HG03571 (cell line): ENCODE data around the gene GRID1.
"Not testable (repeated sequence)": the region's sequence is repeated elsewhere in the genome, so short reads cannot be mapped to it uniquely, and the experiment has no call there.

Source experiments
- ATAC-seq: cut with Tn5 transposase; IDR thresholded peaks from one replicate; pipeline ENCODE4 v1.9.1; 2021; ENCODE audit not compliant: unreplicated experiment

GRID1 gene

DNA sequence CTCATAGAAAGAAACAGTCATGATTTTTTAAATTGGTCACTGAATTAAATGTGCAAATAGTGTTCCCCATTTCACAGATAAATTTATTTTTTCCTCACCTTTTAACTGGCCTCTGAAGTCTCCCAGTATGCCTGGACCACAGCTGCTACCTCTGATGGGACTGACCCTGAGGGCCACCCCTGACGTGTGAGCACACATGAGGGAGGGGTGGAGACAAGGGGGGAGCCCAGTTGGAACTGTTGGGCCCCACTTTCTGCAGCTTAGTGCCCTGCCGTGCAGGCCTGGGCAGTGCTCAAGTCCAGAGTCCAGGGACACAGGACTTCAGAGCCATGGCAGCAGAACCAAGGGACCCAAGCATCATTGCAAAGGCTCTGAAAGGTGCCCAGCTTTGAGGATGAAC lies 243.9 kb downstream of the GRID1 start:
- ATAC-seq = no peak

DNA sequence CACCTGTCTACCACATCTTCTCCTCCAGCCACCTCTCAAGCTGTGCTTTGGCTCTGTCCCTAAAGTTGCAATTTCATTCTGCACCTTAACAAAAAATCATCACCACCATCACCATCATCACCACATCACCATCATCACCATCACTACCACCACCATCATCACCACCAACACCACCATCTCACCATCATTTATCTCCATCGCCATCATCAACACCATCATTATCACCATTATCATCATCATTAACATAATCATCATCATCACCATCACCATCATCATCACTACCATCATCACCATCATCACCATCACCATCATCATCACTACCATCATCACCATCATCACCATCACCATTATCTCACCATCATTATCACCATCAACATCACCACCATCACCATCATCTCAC lies 245.4 kb downstream of the GRID1 start:
- no peak for ATAC-seq

DNA sequence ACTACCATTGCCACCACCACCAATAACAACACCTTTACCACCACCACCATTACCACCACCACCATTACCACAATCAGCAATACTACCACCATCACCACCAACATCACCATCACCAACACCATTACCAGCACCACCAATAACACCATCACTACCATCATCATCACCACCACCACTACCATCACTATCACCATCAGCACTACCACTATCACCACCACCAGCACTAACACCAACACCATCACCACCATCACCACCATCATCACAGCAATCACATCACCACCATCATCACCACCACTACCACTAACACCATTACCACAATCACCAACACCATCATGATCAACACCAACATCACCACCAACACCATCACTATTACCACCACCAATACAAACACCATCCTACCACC lies 249.5 kb downstream of the GRID1 start:
- ATAC-seq = no peak

DNA sequence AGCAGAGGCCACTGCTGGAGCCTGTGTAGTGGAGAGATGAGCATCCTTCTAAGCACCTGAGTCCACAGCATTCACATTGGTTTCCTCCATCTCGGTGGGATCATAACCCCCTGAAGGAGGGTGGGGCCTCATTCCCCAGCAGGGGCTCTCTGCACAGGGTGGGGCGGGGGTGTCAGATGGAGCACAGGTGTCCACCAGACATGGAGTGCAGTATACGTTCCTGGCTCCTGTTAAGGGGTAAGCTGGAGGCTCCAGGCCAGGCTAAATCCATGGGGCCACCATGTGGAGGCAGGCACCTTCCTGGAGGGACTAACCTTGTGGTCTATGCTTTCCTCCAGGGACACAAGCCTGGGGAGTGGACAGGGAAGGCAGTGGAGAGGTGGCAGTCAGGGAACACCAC lies 252.6 kb downstream of the GRID1 start:
- no peak for ATAC-seq

DNA sequence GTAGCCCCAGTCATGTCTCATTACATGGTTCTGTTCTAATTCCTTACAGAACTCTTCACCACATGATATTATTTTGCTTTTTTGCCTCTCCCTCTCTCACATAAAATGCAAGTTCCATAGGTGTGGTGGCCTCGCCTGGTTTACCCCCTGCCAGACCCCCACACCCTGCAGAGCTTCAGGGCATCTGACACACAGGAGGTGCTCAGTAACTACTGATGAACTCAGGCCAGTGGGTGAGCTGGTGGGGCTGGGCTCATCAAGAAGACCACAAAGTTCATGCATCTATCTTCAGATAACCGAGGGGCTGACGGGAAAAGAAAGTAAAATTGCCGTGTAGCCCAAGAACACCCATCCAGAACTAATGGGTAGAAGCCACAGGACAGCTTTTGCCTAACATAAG lies 253.1 kb downstream of the GRID1 start:
- no peak for ATAC-seq

DNA sequence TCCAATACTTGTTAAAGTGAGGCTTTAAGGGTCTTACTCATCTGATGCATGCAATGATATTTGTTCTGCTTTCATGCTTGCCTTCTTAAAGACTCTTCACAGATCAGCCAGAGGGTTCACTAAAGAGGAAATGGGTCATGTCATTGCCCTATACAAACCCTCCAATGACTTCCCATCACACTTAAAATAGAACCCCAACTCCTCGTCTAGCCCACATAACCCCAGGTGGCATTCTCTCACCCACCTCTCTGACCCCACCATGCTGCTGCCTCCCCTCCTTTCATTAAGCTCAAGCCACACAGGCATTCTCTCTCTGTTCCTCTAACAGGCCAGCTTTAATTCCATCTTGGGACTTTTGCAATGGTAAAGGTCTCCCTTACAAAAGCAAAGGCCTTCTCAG lies 253.6 kb downstream of the GRID1 start:
- no peak for ATAC-seq

DNA sequence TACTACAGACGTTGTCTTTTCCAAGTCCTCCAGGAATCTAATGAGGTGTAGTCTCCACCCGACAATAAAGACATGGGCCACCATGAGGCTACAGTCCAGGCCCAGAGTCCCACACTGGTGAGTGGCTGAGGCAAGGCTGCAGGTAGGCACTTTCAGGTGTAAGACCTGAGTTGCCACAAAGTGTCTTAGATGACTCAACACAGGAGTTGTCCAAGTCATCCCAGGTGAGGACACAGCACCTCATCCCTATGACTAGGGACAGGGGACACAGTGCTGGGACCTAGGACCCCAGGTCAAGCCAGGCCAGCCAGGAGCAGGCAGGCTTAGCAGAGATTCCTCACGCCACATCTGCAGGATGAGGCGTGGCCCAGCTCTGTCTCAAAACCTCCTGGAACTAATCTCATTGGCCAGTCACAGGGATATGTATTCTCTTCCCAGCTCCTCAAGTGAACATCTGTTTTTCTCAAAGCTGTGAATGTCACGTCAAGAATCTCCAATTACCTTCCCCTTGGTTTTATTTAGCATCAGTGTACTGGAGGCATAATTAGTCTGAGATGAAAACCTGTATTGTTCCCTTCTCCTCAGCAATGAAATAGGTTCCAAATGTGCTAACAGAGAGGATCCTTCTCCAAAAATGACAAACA lies 254.6 kb downstream of the GRID1 start:
- ATAC-seq = no peak

DNA sequence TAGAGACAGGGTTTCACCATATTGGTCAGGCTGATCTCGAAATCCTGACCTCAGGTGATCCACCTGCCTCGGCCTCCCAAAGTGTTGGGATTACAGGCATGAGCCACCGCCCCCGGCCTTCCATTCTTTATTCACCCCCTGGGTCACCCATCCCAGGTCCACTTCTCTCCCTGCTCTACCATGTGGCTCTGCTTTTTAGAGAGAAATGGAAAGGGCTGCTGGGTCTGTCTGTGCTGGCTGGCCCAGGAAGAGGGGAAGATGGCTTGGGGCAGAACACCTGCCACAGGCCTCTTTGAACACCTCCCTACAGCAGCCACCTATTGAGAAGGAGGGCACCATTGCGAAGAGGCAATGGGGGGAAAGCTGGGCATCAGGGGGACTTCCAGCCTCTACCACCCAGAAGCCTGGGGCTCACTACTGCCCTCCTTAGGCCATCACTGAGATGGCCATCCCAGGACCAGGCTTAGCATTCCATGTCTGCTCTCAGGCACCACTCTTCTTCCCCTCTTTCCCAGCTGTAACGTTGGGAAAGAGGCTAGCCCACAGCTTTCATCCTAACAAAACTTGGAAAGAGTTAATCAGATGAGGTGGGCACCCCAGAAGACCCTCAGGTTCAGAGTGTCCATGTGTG lies 256.3 kb downstream of the GRID1 start:
- ATAC-seq = no peak

DNA sequence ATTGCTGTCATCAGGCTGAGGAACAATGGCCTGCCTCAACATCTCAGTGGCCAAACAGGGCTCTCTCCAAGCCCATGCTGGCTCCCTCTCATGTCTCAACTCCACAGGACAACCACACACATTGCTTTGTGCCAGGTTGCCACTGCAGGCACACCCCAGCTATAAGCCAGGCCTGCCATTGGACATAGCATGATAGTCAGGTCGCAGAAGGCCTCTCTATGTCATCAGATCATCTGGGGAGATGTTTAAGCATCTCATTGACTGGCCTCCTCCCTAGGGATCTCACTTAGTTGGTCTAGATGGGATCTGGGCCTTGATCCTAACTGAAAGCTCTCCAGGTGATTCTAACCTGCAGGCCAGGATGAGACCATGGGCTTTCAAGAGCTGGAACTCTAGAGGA lies 257.2 kb downstream of the GRID1 start:
- no peak for ATAC-seq

DNA sequence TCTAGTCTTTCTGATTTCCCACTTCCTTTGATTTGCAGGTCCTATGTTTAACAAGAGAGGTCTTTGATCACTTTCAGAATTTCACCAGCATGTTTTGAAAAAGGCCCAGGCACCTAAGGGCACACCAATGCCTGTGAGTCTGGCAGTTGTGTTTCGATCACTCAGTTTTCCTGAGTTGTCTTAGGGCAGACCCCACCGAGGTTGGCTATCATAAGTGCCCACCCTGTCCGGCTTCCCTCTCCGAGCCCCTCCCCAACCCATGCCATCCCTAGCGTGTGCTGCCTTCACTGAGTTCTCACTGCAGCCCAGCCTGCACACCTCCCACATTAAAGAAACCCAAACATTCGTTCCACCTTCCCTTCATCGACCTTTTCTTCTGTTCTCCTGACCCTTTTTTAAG lies 257.9 kb downstream of the GRID1 start:
- no peak for ATAC-seq

DNA sequence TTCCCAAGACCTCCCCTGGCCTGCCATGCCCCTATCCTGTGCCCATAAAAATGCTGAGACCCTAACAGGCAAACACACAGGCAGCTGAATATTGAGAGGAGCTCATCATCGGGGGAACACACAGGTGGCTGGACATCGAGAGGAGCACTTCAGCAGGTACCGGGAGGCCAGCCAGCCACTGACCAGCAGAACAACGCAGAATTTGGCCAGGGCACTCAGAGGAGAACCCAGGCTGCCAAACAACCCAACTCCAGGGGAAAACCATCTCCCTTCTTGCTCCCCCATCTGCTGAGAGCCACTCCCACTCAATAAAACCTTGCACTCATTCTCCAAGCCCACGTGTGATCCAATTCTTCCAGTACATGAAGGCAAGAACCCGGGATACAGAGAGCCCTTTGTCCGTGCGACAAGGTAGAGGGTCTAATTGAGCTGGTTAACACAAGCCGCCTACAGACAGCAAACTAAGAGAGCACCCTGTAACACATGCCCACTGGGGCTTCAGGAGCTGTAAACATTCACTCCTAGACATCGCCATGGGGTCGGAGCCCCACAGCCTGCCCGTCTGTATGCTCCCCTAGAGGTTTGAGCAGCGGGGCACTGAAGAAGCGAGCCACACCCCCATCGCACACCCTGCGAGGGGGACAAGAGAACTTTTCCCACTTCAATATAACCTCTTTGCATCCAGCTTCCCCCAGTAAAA lies 258.8 kb downstream of the GRID1 start:
- ATAC-seq = not testable (repeated sequence)

DNA sequence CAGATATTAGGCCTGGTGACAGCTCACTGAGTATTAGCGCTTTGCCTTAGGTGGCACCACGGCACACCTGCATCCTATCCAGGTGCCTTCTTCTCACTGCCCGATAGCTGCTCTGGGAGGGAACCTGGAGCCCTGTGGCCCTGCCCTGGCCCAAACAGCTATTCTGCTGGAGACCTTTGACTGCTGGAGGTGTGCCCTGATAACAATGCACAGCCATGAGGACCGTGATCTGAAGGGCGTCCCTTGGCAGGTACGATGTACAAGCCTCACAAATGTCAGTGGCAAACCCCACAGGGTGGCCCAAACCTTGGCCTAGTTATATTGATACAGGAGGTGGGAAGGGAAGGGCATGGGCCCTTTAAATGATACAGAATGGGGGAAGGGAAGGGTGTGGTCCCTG lies 259.5 kb downstream of the GRID1 start:
- no peak for ATAC-seq

DNA sequence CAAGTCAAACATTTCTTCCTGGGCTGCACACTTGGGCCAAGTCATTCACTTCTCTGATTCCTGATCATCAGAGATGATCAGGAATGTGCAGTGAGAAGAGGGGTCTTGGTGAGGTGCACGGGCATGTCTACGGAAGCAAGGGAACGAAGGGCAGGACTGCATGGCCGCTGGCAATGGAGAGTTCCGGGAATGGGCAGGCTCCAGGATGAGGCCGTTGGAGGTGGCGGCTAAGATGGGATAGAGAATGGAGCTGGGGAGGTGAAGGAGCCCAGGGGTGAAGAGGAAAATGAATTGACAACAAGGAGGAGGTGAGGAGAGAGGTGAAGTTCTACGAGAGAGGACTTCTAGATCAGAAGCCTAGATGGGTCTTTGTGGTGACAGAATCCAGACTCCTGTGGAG lies 260.0 kb downstream of the GRID1 start:
- ATAC-seq = no peak

DNA sequence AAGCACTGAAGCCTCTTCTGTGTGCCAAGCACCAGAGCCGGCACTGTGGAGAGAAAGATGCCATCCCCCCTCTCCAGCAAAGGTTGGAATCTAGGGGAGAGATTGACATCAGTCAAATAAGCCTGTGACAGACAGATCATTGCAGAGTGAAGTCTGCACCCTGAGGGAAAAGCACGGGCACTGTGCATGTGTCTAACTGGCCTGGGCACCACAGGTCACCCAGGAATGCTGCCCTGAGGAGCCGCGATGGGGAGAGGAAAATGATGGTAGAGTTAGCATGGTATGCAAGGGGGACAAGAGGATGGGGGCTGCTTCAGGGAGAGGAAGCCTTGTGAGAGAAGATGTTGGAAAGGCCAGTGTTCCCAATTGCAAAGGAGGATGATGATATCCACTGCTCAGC lies 261.0 kb downstream of the GRID1 start:
- ATAC-seq = no peak

DNA sequence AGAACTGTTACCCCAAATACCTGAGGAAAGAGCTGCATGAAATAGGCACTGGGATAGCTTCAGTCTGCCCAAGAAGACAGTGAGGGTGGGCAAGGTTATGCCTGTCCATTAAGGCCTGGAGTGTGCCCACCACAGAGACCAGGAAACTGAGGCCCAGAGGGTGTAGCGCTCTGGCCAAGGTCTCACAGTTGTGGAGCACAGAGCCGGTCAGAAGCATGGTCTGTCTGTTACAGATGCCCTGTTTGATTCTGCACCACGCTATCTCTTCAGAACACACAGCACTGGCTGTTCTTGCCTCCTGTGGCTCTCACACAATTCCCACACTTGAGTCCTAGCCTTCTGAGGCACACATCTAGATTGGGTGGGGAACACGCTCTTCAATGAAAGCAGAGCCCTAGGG lies 261.4 kb downstream of the GRID1 start:
- no peak for ATAC-seq

DNA sequence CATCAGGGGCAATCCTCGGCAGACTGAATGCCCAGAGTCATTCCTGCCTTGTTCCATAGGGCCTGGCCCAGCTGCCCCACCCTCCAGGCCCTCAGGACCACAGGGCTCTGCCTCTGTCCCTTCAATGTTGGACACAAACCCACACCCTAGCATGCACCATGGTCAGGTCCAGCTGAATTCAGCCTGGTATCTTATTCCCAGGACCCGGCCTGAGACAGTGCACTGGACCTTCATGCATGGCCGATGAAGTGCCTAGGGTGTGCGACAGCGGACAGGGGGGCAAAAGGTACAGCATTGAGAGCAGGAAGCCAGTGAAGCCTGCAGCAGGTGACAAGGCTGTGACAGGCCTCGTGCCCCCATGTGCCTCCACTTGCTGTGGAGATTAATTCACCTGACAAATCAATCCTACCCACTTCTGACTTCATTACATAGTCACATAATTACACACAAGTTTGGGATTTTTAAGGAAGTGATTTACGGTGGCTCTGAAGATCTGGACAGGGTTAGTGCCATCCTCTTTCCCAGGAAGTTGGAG lies 261.9 kb downstream of the GRID1 start:
- no peak for ATAC-seq

DNA sequence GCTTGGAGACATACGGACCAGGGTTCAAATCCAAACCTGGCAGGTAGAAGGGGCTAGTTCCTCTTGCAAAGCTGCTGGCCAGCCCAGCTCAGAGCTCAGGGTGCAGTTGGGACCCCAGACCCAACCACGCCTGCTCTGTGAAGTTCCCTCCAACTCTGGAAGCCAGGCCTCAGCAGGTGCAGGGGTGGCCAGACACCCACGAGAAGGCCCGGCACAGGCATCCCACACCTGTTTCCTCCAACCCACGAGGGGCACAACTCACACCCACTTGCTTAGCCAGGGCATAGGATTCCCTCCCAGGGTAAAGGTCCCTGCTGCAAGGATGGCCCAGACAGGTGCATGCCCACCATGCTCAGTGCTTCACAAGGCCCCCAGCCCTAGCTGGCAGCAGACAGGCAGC lies 262.4 kb downstream of the GRID1 start:
- ATAC-seq = no peak

DNA sequence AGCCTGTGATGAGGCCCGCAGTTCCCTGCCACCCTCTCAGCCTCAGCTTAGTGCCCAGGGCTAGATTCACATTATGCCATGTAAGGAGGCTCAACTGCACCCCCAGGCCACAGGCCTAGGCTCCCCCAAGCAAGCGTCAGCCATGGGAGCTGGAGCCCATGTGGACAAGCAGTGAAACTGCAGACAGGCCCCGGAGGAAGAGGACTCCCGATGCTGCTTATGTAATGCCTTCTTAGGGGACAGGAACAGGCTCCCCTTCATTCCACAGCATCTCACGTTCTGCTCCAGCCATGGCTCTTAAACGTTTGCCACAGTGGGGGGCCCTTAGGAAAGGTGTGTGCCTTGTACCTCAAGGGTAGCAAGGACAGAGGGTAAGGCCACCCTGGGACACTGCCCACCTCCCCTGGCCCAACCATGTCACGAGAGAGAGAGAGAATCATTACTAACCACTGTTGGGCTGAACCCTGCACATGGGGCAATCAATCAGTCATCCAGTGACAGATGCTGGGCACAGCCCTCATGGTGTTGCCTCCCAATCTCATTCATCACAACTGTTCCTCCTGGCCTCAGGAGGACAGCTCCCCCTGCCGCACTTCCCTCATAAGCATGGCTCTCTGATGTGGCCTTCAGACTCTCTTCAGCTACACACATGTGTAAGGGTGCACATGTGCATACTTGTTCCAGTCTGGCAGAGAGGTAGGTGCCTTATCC lies 263.0 kb downstream of the GRID1 start:
- no peak for ATAC-seq

DNA sequence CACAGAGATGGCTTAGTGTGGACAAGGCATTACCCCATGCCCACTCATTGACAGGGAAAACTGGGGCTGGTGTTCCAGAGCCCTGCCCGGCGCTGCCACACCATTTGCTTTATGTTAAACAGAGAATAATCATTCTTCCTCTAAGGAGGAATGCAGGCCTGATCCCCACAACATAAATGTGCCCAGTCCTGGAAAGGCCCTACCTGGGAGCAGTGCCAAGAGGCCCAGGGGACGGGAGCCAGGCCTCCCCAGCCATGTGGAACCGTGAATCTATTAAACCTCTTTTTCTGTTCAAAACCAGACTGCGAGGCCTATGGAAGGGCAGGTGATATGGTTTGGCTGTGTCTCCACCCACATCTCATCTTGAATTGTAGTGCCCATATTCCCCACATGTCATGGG lies 264.1 kb downstream of the GRID1 start:
- no peak for ATAC-seq

DNA sequence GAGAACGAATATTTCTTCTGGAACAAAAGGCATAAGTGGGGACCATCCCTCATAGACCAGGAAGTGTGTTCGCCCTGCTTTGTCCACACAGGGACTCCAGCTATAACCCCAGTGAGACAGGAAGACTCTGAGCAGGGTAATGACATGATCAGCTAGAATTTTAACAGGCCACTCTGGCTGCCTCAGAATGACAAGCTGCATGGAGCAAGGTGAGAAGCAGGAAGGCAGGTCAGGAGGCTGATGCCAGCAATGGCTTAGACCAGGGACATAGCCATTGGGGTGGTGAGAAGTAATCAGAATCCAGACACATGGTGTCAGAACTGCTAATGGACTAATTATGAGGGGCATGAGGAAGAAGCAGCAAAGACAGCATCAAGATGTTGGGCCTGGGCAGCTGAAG lies 264.6 kb downstream of the GRID1 start:
- ATAC-seq = no peak

DNA sequence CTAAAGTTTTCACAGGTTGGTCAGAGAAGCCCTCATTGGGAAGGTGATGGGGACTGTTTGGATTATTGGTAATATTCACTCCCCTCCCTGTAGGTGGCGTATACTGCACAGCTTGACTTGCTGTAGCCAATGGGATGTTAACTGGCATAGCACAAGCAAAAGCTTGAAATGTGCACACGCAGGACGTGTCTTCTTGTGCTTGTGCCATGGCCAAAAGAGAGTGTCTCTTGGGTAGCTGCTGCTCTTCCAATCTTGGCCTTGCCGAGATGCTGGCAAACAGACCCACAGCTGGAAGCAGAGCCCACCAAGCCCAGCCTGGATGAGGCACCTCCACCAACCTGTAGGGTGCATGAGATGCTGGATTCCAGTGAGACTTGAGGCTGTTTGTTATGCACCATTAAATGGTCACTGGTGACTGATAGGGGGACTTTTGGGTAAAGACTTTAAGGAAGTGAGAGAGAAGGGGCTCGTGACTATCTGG lies 266.0 kb downstream of the GRID1 start:
- ATAC-seq = peak; percentile 52
